WTC11 (cell line): ENCODE measurements around the gene SLIT1. TPM values are rescaled to one million over a fixed set of nuclear protein-coding genes. Genes with fewer than 3 reads are reported as not detected.

Experiments used
- ATAC-seq: fragments of 200-7000 bp; cut with Tn5 transposase; 2 replicates; pipeline ENCODE4 v1.10.0; 2021; ENCODE audit warnings: mild to moderate bottlenecking, moderate library complexity
- CTCF ChIA-PET: fragments of 300-600 bp; sonication (Branson Sonifier 250); formaldehyde crosslinking; loops from one replicate; lab custom pipeline; 2021; ENCODE audit warnings: antibody characterized with exemption; lab: Charles Lee
- POLR2A ChIA-PET: fragments of 350-600 bp; sonication (Branson Sonifier 250); formaldehyde crosslinking; loops from one replicate; lab custom pipeline; 2021; ENCODE audit warnings: antibody characterized with exemption; lab: Charles Lee
- DNase-seq: peaks from one replicate; pipeline ENCODE4 v3.0.0; 2021; ENCODE audit warnings: low spot score
- H3K27ac Mint-ChIP-seq: 2 replicates; pipeline ENCODE4 v1.8.0; 2021; ENCODE audit warnings: mixed read lengths
- H3K27me3 Mint-ChIP-seq: 2 replicates; pipeline ENCODE4 v1.8.0; 2021; ENCODE audit warnings: low read depth, mild to moderate bottlenecking, moderate library complexity, mixed read lengths
- H3K36me3 Mint-ChIP-seq: 2 replicates; pipeline ENCODE4 v1.8.0; 2021; ENCODE audit warnings: mixed read lengths
- H3K4me1 Mint-ChIP-seq: 2 replicates; pipeline ENCODE4 v1.8.0; 2022; ENCODE audit warnings: mixed read lengths
- H3K4me3 Mint-ChIP-seq: 2 replicates; pipeline ENCODE4 v1.8.0; 2021; ENCODE audit warnings: mild to moderate bottlenecking, moderate library complexity, mixed read lengths
- H3K9me3 Mint-ChIP-seq: 2 replicates; pipeline ENCODE4 v1.8.0; 2021; ENCODE audit warnings: mixed read lengths
- ESRRA ChIP-seq: sonication (generic); formaldehyde crosslinking; IDR thresholded peaks from 2 replicates; pipeline ENCODE4 v1.8.1; 2022; ENCODE audit warnings: mild to moderate bottlenecking, missing genetic modification reagents, borderline replicate concordance
- GRHL2 ChIP-seq: fragments of 250-450 bp; sonication (Bioruptor Pico); IDR thresholded peaks from 2 replicates; pipeline ENCODE4 v1.8.0; 2022; ENCODE audit warnings: mild to moderate bottlenecking, moderate library complexity; ENCODE audit not compliant: insufficient replicate concordance, severe bottlenecking
- JAZF1 ChIP-seq: fragments of 250-450 bp; sonication (Bioruptor Pico); IDR thresholded peaks from 2 replicates; pipeline ENCODE4 v1.9.0; 2021; ENCODE audit warnings: moderate library complexity, mild to moderate bottlenecking, inconsistent platforms
- NFYB ChIP-seq: sonication (generic); formaldehyde crosslinking; conservative IDR thresholded peaks from 2 replicates; pipeline ENCODE4 v1.8.0; 2022; ENCODE audit warnings: low read depth, missing genetic modification reagents
- NR2C2 ChIP-seq: sonication (generic); formaldehyde crosslinking; IDR thresholded peaks from 2 replicates; pipeline ENCODE4 v1.8.0; 2022; ENCODE audit warnings: mild to moderate bottlenecking, missing genetic modification reagents
- NR3C1 ChIP-seq: sonication (generic); formaldehyde crosslinking; conservative IDR thresholded peaks from 2 replicates; pipeline ENCODE4 v1.8.1; 2023; ENCODE audit warnings: low read depth, mild to moderate bottlenecking, missing genetic modification reagents
- OVOL2 ChIP-seq: fragments of 250-450 bp; sonication (Bioruptor Pico); IDR thresholded peaks from 2 replicates; pipeline ENCODE4 v1.9.0; 2021; ENCODE audit warnings: mild to moderate bottlenecking, borderline replicate concordance
- SMAD3 ChIP-seq: sonication (generic); formaldehyde crosslinking; IDR thresholded peaks from 2 replicates; pipeline ENCODE4 v1.8.0; 2022; ENCODE audit warnings: missing genetic modification reagents, mild to moderate bottlenecking, borderline replicate concordance
- SMAD4 ChIP-seq: sonication (generic); formaldehyde crosslinking; IDR thresholded peaks from 2 replicates; pipeline ENCODE4 v1.8.0; 2022; ENCODE audit warnings: mild to moderate bottlenecking, missing genetic modification reagents
- SP1 ChIP-seq: sonication (generic); formaldehyde crosslinking; conservative IDR thresholded peaks from 2 replicates; pipeline ENCODE4 v1.8.1; 2022; ENCODE audit warnings: missing genetic modification reagents
- TCF7 ChIP-seq: sonication (generic); formaldehyde crosslinking; IDR thresholded peaks from 2 replicates; pipeline ENCODE4 v1.8.0; 2022; ENCODE audit warnings: mild to moderate bottlenecking, low read depth, missing genetic modification reagents, moderate library complexity
- TP53 ChIP-seq: sonication (generic); formaldehyde crosslinking; IDR thresholded peaks from 2 replicates; pipeline ENCODE4 v1.8.1; 2023; ENCODE audit warnings: mild to moderate bottlenecking, missing genetic modification reagents
- ZNF121 ChIP-seq: sonication (generic); formaldehyde crosslinking; IDR thresholded peaks from 2 replicates; pipeline ENCODE4 v1.8.0; 2023; ENCODE audit warnings: missing genetic modification reagents
- ZNF423 ChIP-seq: fragments of 250-450 bp; sonication (Bioruptor Pico); IDR thresholded peaks from 2 replicates; pipeline ENCODE4 v2.1.2; 2022; ENCODE audit warnings: mild to moderate bottlenecking, moderate library complexity
- total RNA-seq: library from RNA; stranded (reverse); gene quantifications from 3 replicates; pipeline ENCODE4 v1.2.3, GENCODE V29; 2021
- TF ChIP-seq, protein P1 (sequence below): sonication (generic); formaldehyde crosslinking; IDR thresholded peaks from 2 replicates; pipeline ENCODE4 v1.8.0; 2022; ENCODE audit warnings: mild to moderate bottlenecking, missing genetic modification reagents
- TF ChIP-seq, protein P2 (sequence below): sonication (generic); formaldehyde crosslinking; IDR thresholded peaks from 2 replicates; pipeline ENCODE4 v1.8.1; 2022; ENCODE audit warnings: missing genetic modification reagents, borderline replicate concordance
- TF ChIP-seq, protein P3 (sequence below): fragments of 250-450 bp; sonication (Bioruptor Pico); IDR thresholded peaks from 2 replicates; pipeline ENCODE4 v1.8.0; 2021; ENCODE audit warnings: mild to moderate bottlenecking
- TF ChIP-seq, protein P4 (sequence below): fragments of 250-450 bp; sonication (Bioruptor Pico); IDR thresholded peaks from 2 replicates; pipeline ENCODE4 v1.9.0; 2021; ENCODE audit warnings: mild to moderate bottlenecking
- TF ChIP-seq, protein P5 (sequence below): sonication (generic); formaldehyde crosslinking; IDR thresholded peaks from 2 replicates; pipeline ENCODE4 v1.8.1; 2023; ENCODE audit warnings: mild to moderate bottlenecking, moderate library complexity, missing genetic modification reagents
- TF ChIP-seq, protein P6 (sequence below): sonication (generic); formaldehyde crosslinking; IDR thresholded peaks from 2 replicates; pipeline ENCODE4 v1.8.0; 2022; ENCODE audit warnings: mild to moderate bottlenecking, missing genetic modification reagents
- TF ChIP-seq, protein P7 (sequence below): sonication (generic); formaldehyde crosslinking; IDR thresholded peaks from 2 replicates; pipeline ENCODE4 v1.8.1; 2023; ENCODE audit warnings: mild to moderate bottlenecking, missing genetic modification reagents, moderate library complexity

Gene SLIT1
- total RNA-seq, 1 experiment from 2014 or later = 1.6 TPM

DNA sequence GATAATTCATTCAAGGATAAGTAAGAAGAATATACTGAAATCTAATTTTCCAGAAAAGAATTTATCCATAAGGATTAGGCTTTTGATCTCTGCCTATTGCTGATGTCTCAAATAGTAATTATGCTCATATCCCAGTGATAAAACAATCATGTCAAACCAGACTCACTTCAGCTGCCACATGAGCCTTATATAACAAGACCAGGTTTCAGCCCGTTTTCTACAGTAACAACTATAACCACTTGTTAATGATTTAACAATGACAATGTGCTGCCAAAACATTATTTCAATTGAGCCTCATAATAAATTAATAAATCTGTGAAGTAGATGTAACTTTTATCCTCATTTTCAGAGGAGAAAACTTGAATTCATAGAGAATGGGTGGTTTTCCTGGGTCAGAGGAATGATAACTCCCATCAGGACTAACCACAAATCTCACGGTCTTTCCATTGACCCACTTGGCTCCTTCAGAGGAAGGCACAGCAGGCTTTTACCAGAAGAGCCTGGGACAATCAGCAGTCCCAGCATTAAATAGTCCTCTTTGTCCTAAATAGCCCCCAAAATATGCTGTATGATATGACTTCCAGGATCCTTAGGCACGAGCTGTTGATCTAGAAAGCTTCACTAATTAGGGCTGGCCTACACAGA, 42.5 kb upstream of the SLIT1 start:
- ChIA-PET POLR2A (no interaction called here), CTCF (no interaction called here)
- H3K27me3 Mint-ChIP-seq = no peaks in the 10 kb centered on the region
- H3K27ac Mint-ChIP-seq = no peak overlapping the region
- TF ChIP-seq JAZF1 (CRISPR knock-in tag) = no peak
- TF ChIP-seq NR2C2 = no peak
- TF ChIP-seq, protein P1, sequence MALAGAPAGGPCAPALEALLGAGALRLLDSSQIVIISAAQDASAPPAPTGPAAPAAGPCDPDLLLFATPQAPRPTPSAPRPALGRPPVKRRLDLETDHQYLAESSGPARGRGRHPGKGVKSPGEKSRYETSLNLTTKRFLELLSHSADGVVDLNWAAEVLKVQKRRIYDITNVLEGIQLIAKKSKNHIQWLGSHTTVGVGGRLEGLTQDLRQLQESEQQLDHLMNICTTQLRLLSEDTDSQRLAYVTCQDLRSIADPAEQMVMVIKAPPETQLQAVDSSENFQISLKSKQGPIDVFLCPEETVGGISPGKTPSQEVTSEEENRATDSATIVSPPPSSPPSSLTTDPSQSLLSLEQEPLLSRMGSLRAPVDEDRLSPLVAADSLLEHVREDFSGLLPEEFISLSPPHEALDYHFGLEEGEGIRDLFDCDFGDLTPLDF (CRISPR knock-in tag) = no peak
- no peak for TF ChIP-seq OVOL2 (CRISPR knock-in tag)
- TF ChIP-seq ESRRA (CRISPR knock-in tag) = no peak
- TF ChIP-seq, protein P2, sequence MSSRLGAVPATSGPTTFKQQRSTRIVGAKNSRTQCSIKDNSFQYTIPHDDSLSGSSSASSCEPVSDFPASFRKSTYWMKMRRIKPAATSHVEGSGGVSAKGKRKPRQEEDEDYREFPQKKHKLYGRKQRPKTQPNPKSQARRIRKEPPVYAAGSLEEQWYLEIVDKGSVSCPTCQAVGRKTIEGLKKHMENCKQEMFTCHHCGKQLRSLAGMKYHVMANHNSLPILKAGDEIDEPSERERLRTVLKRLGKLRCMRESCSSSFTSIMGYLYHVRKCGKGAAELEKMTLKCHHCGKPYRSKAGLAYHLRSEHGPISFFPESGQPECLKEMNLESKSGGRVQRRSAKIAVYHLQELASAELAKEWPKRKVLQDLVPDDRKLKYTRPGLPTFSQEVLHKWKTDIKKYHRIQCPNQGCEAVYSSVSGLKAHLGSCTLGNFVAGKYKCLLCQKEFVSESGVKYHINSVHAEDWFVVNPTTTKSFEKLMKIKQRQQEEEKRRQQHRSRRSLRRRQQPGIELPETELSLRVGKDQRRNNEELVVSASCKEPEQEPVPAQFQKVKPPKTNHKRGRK = no peak
- TF ChIP-seq, protein P3, sequence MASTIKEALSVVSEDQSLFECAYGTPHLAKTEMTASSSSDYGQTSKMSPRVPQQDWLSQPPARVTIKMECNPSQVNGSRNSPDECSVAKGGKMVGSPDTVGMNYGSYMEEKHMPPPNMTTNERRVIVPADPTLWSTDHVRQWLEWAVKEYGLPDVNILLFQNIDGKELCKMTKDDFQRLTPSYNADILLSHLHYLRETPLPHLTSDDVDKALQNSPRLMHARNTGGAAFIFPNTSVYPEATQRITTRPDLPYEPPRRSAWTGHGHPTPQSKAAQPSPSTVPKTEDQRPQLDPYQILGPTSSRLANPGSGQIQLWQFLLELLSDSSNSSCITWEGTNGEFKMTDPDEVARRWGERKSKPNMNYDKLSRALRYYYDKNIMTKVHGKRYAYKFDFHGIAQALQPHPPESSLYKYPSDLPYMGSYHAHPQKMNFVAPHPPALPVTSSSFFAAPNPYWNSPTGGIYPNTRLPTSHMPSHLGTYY (CRISPR knock-in tag) = no peak
- TF ChIP-seq SMAD3 = no peak
- no peak for TF ChIP-seq ZNF121 (CRISPR knock-in tag)
- no peaks in the 10 kb centered on the region for H3K9me3 Mint-ChIP-seq
- H3K4me3 Mint-ChIP-seq = no peak overlapping the region
- DNase-seq = no peak
- peaks cover 10% of the 10 kb centered on the region for H3K36me3 Mint-ChIP-seq
- H3K4me1 Mint-ChIP-seq = peaks cover 1% of the 10 kb centered on the region; the same call in 1 of the 2 replicates
- ATAC-seq = no peak

DNA sequence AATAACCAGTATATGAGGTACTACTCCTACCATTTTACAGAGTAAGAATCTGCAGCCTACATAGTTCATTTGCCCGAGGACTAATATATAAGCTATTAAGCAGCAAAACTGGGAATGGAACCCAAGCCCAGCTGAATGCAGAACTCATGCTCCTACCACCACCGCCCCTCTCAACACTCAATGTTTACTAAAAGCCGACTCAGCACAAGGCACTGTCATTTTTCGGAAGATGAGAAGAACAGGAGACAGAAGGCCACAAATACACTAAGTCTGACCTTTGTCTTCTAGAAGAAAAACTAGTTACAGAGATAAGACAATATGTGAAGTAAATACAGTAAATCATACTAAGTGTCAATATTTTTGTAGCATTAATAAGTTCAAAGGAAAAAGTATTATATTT, 40.6 kb upstream of the SLIT1 start:
- TF ChIP-seq NFYB (CRISPR knock-in tag) = no peak
- TF ChIP-seq, protein P4, sequence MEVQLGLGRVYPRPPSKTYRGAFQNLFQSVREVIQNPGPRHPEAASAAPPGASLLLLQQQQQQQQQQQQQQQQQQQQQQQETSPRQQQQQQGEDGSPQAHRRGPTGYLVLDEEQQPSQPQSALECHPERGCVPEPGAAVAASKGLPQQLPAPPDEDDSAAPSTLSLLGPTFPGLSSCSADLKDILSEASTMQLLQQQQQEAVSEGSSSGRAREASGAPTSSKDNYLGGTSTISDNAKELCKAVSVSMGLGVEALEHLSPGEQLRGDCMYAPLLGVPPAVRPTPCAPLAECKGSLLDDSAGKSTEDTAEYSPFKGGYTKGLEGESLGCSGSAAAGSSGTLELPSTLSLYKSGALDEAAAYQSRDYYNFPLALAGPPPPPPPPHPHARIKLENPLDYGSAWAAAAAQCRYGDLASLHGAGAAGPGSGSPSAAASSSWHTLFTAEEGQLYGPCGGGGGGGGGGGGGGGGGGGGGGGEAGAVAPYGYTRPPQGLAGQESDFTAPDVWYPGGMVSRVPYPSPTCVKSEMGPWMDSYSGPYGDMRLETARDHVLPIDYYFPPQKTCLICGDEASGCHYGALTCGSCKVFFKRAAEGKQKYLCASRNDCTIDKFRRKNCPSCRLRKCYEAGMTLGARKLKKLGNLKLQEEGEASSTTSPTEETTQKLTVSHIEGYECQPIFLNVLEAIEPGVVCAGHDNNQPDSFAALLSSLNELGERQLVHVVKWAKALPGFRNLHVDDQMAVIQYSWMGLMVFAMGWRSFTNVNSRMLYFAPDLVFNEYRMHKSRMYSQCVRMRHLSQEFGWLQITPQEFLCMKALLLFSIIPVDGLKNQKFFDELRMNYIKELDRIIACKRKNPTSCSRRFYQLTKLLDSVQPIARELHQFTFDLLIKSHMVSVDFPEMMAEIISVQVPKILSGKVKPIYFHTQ (CRISPR knock-in tag) = no peak
- TF ChIP-seq GRHL2 = no peak
- no peak for TF ChIP-seq ZNF423
- TF ChIP-seq, protein P5, sequence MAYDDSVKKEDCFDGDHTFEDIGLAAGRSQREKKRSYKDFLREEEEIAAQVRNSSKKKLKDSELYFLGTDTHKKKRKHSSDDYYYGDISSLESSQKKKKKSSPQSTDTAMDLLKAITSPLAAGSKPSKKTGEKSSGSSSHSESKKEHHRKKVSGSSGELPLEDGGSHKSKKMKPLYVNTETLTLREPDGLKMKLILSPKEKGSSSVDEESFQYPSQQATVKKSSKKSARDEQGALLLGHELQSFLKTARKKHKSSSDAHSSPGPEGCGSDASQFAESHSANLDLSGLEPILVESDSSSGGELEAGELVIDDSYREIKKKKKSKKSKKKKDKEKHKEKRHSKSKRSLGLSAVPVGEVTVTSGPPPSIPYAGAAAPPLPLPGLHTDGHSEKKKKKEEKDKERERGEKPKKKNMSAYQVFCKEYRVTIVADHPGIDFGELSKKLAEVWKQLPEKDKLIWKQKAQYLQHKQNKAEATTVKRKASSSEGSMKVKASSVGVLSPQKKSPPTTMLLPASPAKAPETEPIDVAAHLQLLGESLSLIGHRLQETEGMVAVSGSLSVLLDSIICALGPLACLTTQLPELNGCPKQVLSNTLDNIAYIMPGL (CRISPR knock-in tag) = no peak
- TF ChIP-seq NR3C1 (CRISPR knock-in tag) = no peak
- no peak for TF ChIP-seq TP53 (CRISPR knock-in tag)
- TF ChIP-seq, protein P6, sequence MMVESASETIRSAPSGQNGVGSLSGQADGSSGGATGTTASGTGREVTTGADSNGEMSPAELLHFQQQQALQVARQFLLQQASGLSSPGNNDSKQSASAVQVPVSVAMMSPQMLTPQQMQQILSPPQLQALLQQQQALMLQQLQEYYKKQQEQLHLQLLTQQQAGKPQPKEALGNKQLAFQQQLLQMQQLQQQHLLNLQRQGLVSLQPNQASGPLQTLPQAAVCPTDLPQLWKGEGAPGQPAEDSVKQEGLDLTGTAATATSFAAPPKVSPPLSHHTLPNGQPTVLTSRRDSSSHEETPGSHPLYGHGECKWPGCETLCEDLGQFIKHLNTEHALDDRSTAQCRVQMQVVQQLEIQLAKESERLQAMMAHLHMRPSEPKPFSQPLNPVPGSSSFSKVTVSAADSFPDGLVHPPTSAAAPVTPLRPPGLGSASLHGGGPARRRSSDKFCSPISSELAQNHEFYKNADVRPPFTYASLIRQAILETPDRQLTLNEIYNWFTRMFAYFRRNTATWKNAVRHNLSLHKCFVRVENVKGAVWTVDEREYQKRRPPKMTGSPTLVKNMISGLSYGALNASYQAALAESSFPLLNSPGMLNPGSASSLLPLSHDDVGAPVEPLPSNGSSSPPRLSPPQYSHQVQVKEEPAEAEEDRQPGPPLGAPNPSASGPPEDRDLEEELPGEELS = no peak
- TF ChIP-seq, protein P7, sequence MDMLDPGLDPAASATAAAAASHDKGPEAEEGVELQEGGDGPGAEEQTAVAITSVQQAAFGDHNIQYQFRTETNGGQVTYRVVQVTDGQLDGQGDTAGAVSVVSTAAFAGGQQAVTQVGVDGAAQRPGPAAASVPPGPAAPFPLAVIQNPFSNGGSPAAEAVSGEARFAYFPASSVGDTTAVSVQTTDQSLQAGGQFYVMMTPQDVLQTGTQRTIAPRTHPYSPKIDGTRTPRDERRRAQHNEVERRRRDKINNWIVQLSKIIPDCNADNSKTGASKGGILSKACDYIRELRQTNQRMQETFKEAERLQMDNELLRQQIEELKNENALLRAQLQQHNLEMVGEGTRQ (CRISPR knock-in tag) = no peak
- TF ChIP-seq TCF7 = no peak
- no peak for TF ChIP-seq SP1 (CRISPR knock-in tag)
- no peak for TF ChIP-seq SMAD4 (CRISPR knock-in tag)
- Mint-ChIP-seq H3K27ac (no peak overlapping the region), H3K4me1 (peaks cover 9% of the 10 kb centered on the region), H3K4me3 (no peak overlapping the region), H3K9me3 (no peaks in the 10 kb centered on the region), H3K27me3 (no peaks in the 10 kb centered on the region), H3K36me3 (peaks cover 8% of the 10 kb centered on the region)
- ATAC-seq (no peak), DNase-seq (no peak)
- ChIA-PET POLR2A (no interaction called here), CTCF (interaction anchor here (0.8 kb wide), 1 partner anchor 16 kb away, joined by 3 read pairs; no protein-coding TSS in a partner anchor)
